Nephron (organoid): Measurements from ENCODE around the gene KRTAP4-8.
"Not testable (repeated sequence)": the region's sequence is repeated elsewhere in the genome, so short reads cannot be mapped to it uniquely, and the experiment has no call there.

Experiments
- H3K27ac Mint-ChIP-seq, 3 experiments: 2 replicates each; pipeline ENCODE4 v1.8.0; 2020; ENCODE audit warnings: mixed read lengths in 3 of 3, mild to moderate bottlenecking in 2 of 3, moderate library complexity in 1 of 3
- H3K27me3 Mint-ChIP-seq: 2 replicates; pipeline ENCODE4 v1.8.0; 2021; ENCODE audit warnings: low read depth, mild to moderate bottlenecking, moderate library complexity, mixed read lengths
- H3K36me3 Mint-ChIP-seq: 2 replicates; pipeline ENCODE4 v1.8.0; 2020; ENCODE audit warnings: low read depth, mixed read lengths
- H3K4me1 Mint-ChIP-seq: 2 replicates; pipeline ENCODE4 v1.8.0; 2020; ENCODE audit warnings: mixed read lengths
- H3K4me3 Mint-ChIP-seq, 3 experiments: 2 replicates each; pipeline ENCODE4 v1.8.0; 2020; ENCODE audit warnings: mild to moderate bottlenecking in 3 of 3, mixed read lengths in 3 of 3, moderate library complexity in 2 of 3
- H3K9me3 Mint-ChIP-seq: 2 replicates; pipeline ENCODE4 v1.8.0; 2020; ENCODE audit warnings: mixed read lengths
- TF ChIP-seq, protein P1 (sequence below), 3 experiments: fragments of 200-600 bp; sonication (generic); IDR thresholded peaks; one replicate each; pipeline ENCODE4 v1.5.0; 2021; ENCODE audit warnings: antibody characterized with exemption in 3 of 3; ENCODE audit not compliant: unreplicated experiment in 3 of 3

The KRTAP4-8 gene

DNA sequence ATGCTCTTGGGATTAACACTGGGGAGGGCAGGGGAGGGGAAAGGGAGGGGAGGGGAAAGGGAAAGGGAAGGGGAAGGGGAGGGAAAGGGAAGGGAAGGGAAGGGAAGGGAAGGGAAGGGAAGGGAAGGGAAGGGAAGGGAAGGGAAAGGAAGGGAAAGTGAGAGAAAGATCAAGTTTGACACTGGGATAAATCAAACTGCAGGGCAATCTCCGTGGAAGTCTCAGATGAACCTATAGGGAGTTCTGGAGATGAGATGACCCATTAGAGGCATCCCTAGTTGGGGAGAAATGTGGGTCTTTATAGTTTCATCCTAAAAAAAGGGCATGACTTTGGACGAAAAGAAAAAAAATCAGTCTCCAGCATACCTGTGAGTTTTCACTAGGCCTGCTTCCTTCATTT, 23.8 kb upstream of the KRTAP4-8 start:
- Mint-ChIP-seq H3K4me1 (peaks cover 16% of the 10 kb centered on the region), H3K27me3 (peaks cover 11% of the 10 kb centered on the region), H3K4me3 (no peak overlapping the region), H3K27ac (no peak overlapping the region), H3K36me3 (no peaks in the 10 kb centered on the region), H3K9me3 (peaks cover 6% of the 10 kb centered on the region)
- TF ChIP-seq, protein P1, sequence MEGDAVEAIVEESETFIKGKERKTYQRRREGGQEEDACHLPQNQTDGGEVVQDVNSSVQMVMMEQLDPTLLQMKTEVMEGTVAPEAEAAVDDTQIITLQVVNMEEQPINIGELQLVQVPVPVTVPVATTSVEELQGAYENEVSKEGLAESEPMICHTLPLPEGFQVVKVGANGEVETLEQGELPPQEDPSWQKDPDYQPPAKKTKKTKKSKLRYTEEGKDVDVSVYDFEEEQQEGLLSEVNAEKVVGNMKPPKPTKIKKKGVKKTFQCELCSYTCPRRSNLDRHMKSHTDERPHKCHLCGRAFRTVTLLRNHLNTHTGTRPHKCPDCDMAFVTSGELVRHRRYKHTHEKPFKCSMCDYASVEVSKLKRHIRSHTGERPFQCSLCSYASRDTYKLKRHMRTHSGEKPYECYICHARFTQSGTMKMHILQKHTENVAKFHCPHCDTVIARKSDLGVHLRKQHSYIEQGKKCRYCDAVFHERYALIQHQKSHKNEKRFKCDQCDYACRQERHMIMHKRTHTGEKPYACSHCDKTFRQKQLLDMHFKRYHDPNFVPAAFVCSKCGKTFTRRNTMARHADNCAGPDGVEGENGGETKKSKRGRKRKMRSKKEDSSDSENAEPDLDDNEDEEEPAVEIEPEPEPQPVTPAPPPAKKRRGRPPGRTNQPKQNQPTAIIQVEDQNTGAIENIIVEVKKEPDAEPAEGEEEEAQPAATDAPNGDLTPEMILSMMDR (IDR thresholded peaks at IDR 0.05; ENCODE audit: unreplicated experiment in 3 of 3), result no peak

- H3K27ac Mint-ChIP-seq, result peak overlapping the region; percentile 28 to 73 (median 31)
- not testable (repeated sequence) for H3K36me3 Mint-ChIP-seq, H3K9me3 Mint-ChIP-seq
- peak overlapping the region in 1 of 3 experiments; percentile 39 for H3K4me3 Mint-ChIP-seq
- H3K4me1 Mint-ChIP-seq, result peaks cover 16% of the 10 kb centered on the region
- H3K27me3 Mint-ChIP-seq, result peaks cover 11% of the 10 kb centered on the region
Observed at GRCh38 chr17:41119696-41120690, 22.1 kb upstream of the KRTAP4-8 start.

- H3K36me3 Mint-ChIP-seq, result no peaks in the 10 kb centered on the region
- peaks cover 16% of the 10 kb centered on the region for H3K4me1 Mint-ChIP-seq
- peaks cover 7% of the 10 kb centered on the region for H3K9me3 Mint-ChIP-seq
- TF ChIP-seq, protein P1 (IDR thresholded peaks at IDR 0.05; ENCODE audit: unreplicated experiment in 3 of 3), result no peak
- peaks cover 7% of the 10 kb centered on the region for H3K27me3 Mint-ChIP-seq
- no peak overlapping the region for H3K4me3 Mint-ChIP-seq
- H3K27ac Mint-ChIP-seq, result no peak overlapping the region
Observed at GRCh38 chr17:41118721-41119120, 20.8 kb upstream of the KRTAP4-8 start.

DNA sequence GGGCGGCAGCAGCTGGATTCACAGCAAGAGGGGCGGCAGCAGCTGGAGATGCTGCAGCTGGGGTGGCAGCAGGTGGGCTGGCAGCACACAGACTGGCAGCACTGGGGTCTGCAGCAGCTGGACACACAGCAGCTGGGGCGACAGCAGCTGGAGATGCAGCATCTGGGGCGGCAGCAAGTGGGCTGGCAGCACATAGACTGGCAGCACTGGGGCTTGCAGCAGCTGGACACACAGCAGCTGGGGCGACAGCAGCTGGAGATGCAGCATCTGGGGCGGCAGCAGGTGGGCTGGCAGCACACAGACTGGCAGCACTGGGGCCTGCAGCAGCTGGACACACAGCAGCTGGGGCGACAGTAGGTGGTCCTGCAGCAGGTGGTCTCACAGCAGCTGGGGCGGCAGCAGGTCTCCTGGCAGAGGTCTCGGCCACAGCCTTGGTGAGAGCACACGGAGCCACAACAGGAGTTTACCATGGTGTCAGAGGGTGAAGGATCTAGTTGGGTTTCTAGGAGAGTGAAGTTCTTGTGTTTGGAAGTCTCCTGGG, 20.0 kb upstream of the KRTAP4-8 start, which contains the start of gene KRTAP4-11:
TSS of gene KRTAP4-11 (minus strand) at position 528 of the 541 bp plus-strand sequence. CDS start at position 470, 58 bp downstream.
- not testable (repeated sequence) for H3K27me3 Mint-ChIP-seq, H3K4me3 Mint-ChIP-seq, H3K36me3 Mint-ChIP-seq
- H3K9me3 Mint-ChIP-seq, result peaks cover 10% of the 10 kb centered on the region
- H3K27ac Mint-ChIP-seq, result peak within 1 kb of the TSS in 1 of 3 experiments; percentile 12
- H3K4me1 Mint-ChIP-seq, result peaks cover 16% of the 10 kb centered on the region

GRCh38 chr17:41116297-41116696, 18.4 kb upstream of the KRTAP4-8 start:
- TF ChIP-seq, protein P1 (IDR thresholded peaks at IDR 0.05; ENCODE audit: unreplicated experiment in 3 of 3), result no peak
- peaks cover 12% of the 10 kb centered on the region for H3K9me3 Mint-ChIP-seq
- H3K27me3 Mint-ChIP-seq, result peaks cover 3% of the 10 kb centered on the region
- peaks cover 16% of the 10 kb centered on the region for H3K4me1 Mint-ChIP-seq
- no peak overlapping the region for H3K4me3 Mint-ChIP-seq
- peaks cover 2% of the 10 kb centered on the region for H3K36me3 Mint-ChIP-seq
- peak overlapping the region in 1 of 3 experiments; percentile 32 for H3K27ac Mint-ChIP-seq

- Mint-ChIP-seq H3K4me1 (no peaks in the 10 kb centered on the region), H3K4me3 (no peak overlapping the region), H3K27me3 (no peaks in the 10 kb centered on the region), H3K36me3 (peaks cover 4% of the 10 kb centered on the region), H3K27ac (no peak overlapping the region), H3K9me3 (peaks cover 27% of the 10 kb centered on the region)
- TF ChIP-seq, protein P1 (IDR thresholded peaks at IDR 0.05; ENCODE audit: unreplicated experiment in 3 of 3), result no peak
Observed at GRCh38 chr17:41111151-41111885, 13.4 kb upstream of the KRTAP4-8 start.

- not testable (repeated sequence) for H3K4me1 Mint-ChIP-seq, H3K4me3 Mint-ChIP-seq, H3K36me3 Mint-ChIP-seq, H3K27ac Mint-ChIP-seq, H3K27me3 Mint-ChIP-seq
- H3K9me3 Mint-ChIP-seq, result peaks cover 23% of the 10 kb centered on the region
Observed at GRCh38 chr17:41108728-41109386, 10.9 kb upstream of the KRTAP4-8 start.
